Glutamatergic neuron (in vitro differentiated cells): Measurements from ENCODE around the gene MRPL48. TPM values are rescaled to one million over a fixed set of nuclear protein-coding genes. Genes with fewer than 3 reads are reported as not detected.

Experiments used
- DNase-seq: peaks from one replicate; pipeline ENCODE4 v3.0.0; 2022
- H3K27ac Mint-ChIP-seq: one replicate; pipeline ENCODE4 v1.8.0; 2020; ENCODE audit warnings: mild to moderate bottlenecking, mixed read lengths, inconsistent platforms; ENCODE audit not compliant: unreplicated experiment
- H3K27me3 Mint-ChIP-seq: one replicate; pipeline ENCODE4 v1.8.0; 2020; ENCODE audit warnings: mild to moderate bottlenecking, moderate library complexity, mixed read lengths, inconsistent platforms; ENCODE audit not compliant: unreplicated experiment
- H3K36me3 Mint-ChIP-seq: one replicate; pipeline ENCODE4 v1.8.0; 2020; ENCODE audit warnings: mild to moderate bottlenecking, mixed read lengths, inconsistent platforms; ENCODE audit not compliant: unreplicated experiment
- H3K4me1 Mint-ChIP-seq: one replicate; pipeline ENCODE4 v1.8.0; 2020; ENCODE audit warnings: mild to moderate bottlenecking, low read depth, mixed read lengths, inconsistent platforms; ENCODE audit not compliant: unreplicated experiment
- H3K4me3 Mint-ChIP-seq: one replicate; pipeline ENCODE4 v1.8.0; 2020; ENCODE audit warnings: mild to moderate bottlenecking, mixed read lengths, inconsistent platforms; ENCODE audit not compliant: unreplicated experiment
- H3K9me3 Mint-ChIP-seq: one replicate; pipeline ENCODE4 v1.8.0; 2020; ENCODE audit warnings: mild to moderate bottlenecking, moderate library complexity, mixed read lengths, inconsistent platforms; ENCODE audit not compliant: unreplicated experiment
- CTCF ChIP-seq: fragments of 200-600 bp; sonication (generic); IDR thresholded peaks from one replicate; pipeline ENCODE4 v1.5.0; 2021; ENCODE audit not compliant: partially characterized antibody, unreplicated experiment
- total RNA-seq: library from RNA; stranded (reverse); fragmentation: NEBNext Ultra II Directional; extraction: Animal tissue kit (Norgen Biotek cat#: 25700); gene quantifications from one replicate; pipeline ENCODE4 v1.2.1, GENCODE V29; 2021; ENCODE audit not compliant: unreplicated experiment

MRPL48 gene
- total RNA-seq, 1 donor from 2014 or later, result 30.5 TPM

- Mint-ChIP-seq H3K36me3 (no peaks in the 10 kb centered on the region), H3K27me3 (peaks cover 3% of the 10 kb centered on the region), H3K9me3 (no peaks in the 10 kb centered on the region), H3K27ac (no peak overlapping the region), H3K4me1 (peaks cover 7% of the 10 kb centered on the region), H3K4me3 (no peak overlapping the region)
- TF ChIP-seq CTCF, result no peak
- DNase-seq, result no peak
Measured at GRCh38 chr11:73753938-73754337, 33.7 kb upstream of the MRPL48 start.

GRCh38 chr11:73755670-73756069 is 32.0 kb upstream of the MRPL48 start:
- peaks cover 5% of the 10 kb centered on the region for H3K9me3 Mint-ChIP-seq
- H3K27ac Mint-ChIP-seq, result no peak overlapping the region
- H3K36me3 Mint-ChIP-seq, result no peaks in the 10 kb centered on the region
- H3K4me3 Mint-ChIP-seq, result no peak overlapping the region
- TF ChIP-seq CTCF, result no peak
- no peak for DNase-seq
- peaks cover 7% of the 10 kb centered on the region for H3K4me1 Mint-ChIP-seq
- H3K27me3 Mint-ChIP-seq, result peaks cover 6% of the 10 kb centered on the region

- H3K4me3 Mint-ChIP-seq, result peak overlapping the region; percentile 96
Measured at GRCh38 chr11:73757598-73757997, 30.1 kb upstream of the MRPL48 start.

GRCh38 chr11:73758451-73758850 is 29.2 kb upstream of the MRPL48 start:
- TF ChIP-seq CTCF, result no peak
- no peak overlapping the region for H3K27ac Mint-ChIP-seq

More at GRCh38 chr11:73757598-73757997, 30.1 kb upstream of the MRPL48 start:
- Mint-ChIP-seq H3K4me1 (peaks cover 5% of the 10 kb centered on the region), H3K9me3 (peaks cover 7% of the 10 kb centered on the region), H3K27me3 (peaks cover 9% of the 10 kb centered on the region), H3K36me3 (no peaks in the 10 kb centered on the region), H3K27ac (no peak overlapping the region)
- TF ChIP-seq CTCF, result no peak
- DNase-seq, result no peak

GRCh38 chr11:73759610-73760134 is 28.0 kb upstream of the MRPL48 start:
- peak overlapping the region; percentile 97 for H3K27ac Mint-ChIP-seq
- peaks cover 8% of the 10 kb centered on the region for H3K4me1 Mint-ChIP-seq
- H3K36me3 Mint-ChIP-seq, result no peaks in the 10 kb centered on the region
- no peak for DNase-seq
- peak overlapping the region; percentile 96 for H3K4me3 Mint-ChIP-seq
- peaks cover 9% of the 10 kb centered on the region for H3K27me3 Mint-ChIP-seq
- H3K9me3 Mint-ChIP-seq, result peaks cover 7% of the 10 kb centered on the region
- TF ChIP-seq CTCF, result peak; percentile 39

More at GRCh38 chr11:73758451-73758850, 29.2 kb upstream of the MRPL48 start:
- H3K4me1 Mint-ChIP-seq, result peaks cover 5% of the 10 kb centered on the region
- no peaks in the 10 kb centered on the region for H3K36me3 Mint-ChIP-seq
- H3K27me3 Mint-ChIP-seq, result peaks cover 9% of the 10 kb centered on the region
- peak overlapping the region; percentile 96 for H3K4me3 Mint-ChIP-seq
- H3K9me3 Mint-ChIP-seq, result peaks cover 7% of the 10 kb centered on the region
- no peak for DNase-seq
